K562 (cell line): Measurements from ENCODE around the gene SPEF1. TPM values are rescaled to one million over a fixed set of nuclear protein-coding genes. Genes with fewer than 3 reads are reported as not detected.

Experiments used
- ATF7 ChIP-seq: fragments of 450-650 bp; IDR thresholded peaks from 2 replicates; pipeline ENCODE4 v1.7.1; 2014; ENCODE audit warnings: mild to moderate bottlenecking, moderate library complexity
- BCL6 ChIP-seq: fragments of 250-450 bp; sonication (Bioruptor Pico); IDR thresholded peaks from 2 replicates; pipeline ENCODE4 v1.4.0; 2020
- CBX2 ChIP-seq: fragments of 200-600 bp; sonication (generic); IDR thresholded peaks from one replicate; pipeline ENCODE4 v1.6.1; 2012; ENCODE audit warnings: mild to moderate bottlenecking, low read length, inconsistent platforms; ENCODE audit not compliant: insufficient read depth, poor library complexity, severe bottlenecking
- COPS2 ChIP-seq: fragments of 450-650 bp; conservative IDR thresholded peaks from 2 replicates; pipeline ENCODE4 v1.6.1; 2016; ENCODE audit warnings: mild to moderate bottlenecking, moderate library complexity
- CXXC5 ChIP-seq: fragments of 250-450 bp; sonication (Bioruptor Pico); IDR thresholded peaks from 2 replicates; pipeline ENCODE4 v1.8.0; 2022; ENCODE audit warnings: inconsistent platforms, mild to moderate bottlenecking, moderate library complexity
- EHMT2 ChIP-seq: fragments of 450-650 bp; IDR thresholded peaks from 2 replicates; pipeline ENCODE4 v1.6.1; 2018; ENCODE audit warnings: antibody characterized with exemption
- ELF4 ChIP-seq: fragments of 450-650 bp; formaldehyde crosslinking; IDR thresholded peaks from 2 replicates; pipeline ENCODE4 v1.4.0; 2022; ENCODE audit warnings: missing genetic modification characterization
- EP400 ChIP-seq: fragments of 450-650 bp; IDR thresholded peaks from 2 replicates; pipeline ENCODE4 v1.6.1; 2017; ENCODE audit warnings: antibody characterized with exemption, mild to moderate bottlenecking, moderate library complexity
- FOSL1 ChIP-seq: fragments of 200-800 bp; sonication (Bioruptor generic); conservative IDR thresholded peaks from 2 replicates; pipeline ENCODE4 v1.6.1; 2016; ENCODE audit warnings: missing genetic modification characterization, missing compliant biosample characterization
- FOXK2 ChIP-seq, 2 experiments: fragments of 450-650 bp; IDR thresholded peaks in 1 of 2; conservative IDR thresholded peaks in 1 of 2; 2 replicates each; pipeline ENCODE4 v1.6.1; 2016; ENCODE audit warnings: low read depth in 2 of 2, mild to moderate bottlenecking in 1 of 2
- IRF2 ChIP-seq: sonication (generic); formaldehyde crosslinking; IDR thresholded peaks from 2 replicates; pipeline ENCODE4 v1.8.1; 2022; ENCODE audit warnings: mild to moderate bottlenecking, missing genetic modification reagents
- JUND ChIP-seq, 2 experiments: IDR thresholded peaks; 2 replicates in 1 of 2; 3 replicates in 1 of 2; pipeline ENCODE4 v1.6.1; 2011; ENCODE audit warnings: borderline replicate concordance in 2 of 2, low read depth in 2 of 2, low read length in 2 of 2, improper control_type of control experiment in 1 of 2, missing biosample characterization in 1 of 2, missing genetic modification characterization in 1 of 2, missing genetic modification reagents in 1 of 2
- L3MBTL2 ChIP-seq: fragments of 450-650 bp; IDR thresholded peaks from 2 replicates; pipeline ENCODE4 v1.6.1; 2016; ENCODE audit warnings: mild to moderate bottlenecking, moderate library complexity
- MEF2A ChIP-seq: IDR thresholded peaks from 2 replicates; pipeline ENCODE4 v1.6.1; 2011; ENCODE audit warnings: low read depth, mild to moderate bottlenecking, low read length, moderate library complexity; ENCODE audit not compliant: control insufficient read depth
- PYGO2 ChIP-seq: fragments of 450-650 bp; IDR thresholded peaks from 2 replicates; pipeline ENCODE4 v1.6.1; 2016; ENCODE audit warnings: mild to moderate bottlenecking, missing genetic modification characterization, moderate library complexity, missing compliant biosample characterization
- RBM14 ChIP-seq: fragments of 200-400 bp; formaldehyde crosslinking; IDR thresholded peaks from 2 replicates; pipeline ENCODE4 v1.6.1; 2018; ENCODE audit warnings: low read depth, mild to moderate bottlenecking, low read length, moderate library complexity, borderline replicate concordance; ENCODE audit not compliant: insufficient read depth
- SIN3A ChIP-seq, 2 experiments: fragments of 150-350 bp in 1 of 2; IDR thresholded peaks; 2 replicates each; pipeline ENCODE4 v1.6.1; 2011 to 2016; ENCODE audit warnings: borderline replicate concordance in 2 of 2, low read depth in 2 of 2, low read length in 2 of 2, mild to moderate bottlenecking in 2 of 2, moderate library complexity in 2 of 2; ENCODE audit not compliant: control insufficient read depth in 1 of 2
- YY1 ChIP-seq, 3 experiments: IDR thresholded peaks; 2 replicates each; pipeline ENCODE4 v1.6.1; 2011; ENCODE audit warnings: low read length in 2 of 3, mild to moderate bottlenecking in 2 of 3, moderate library complexity in 2 of 3, borderline replicate concordance in 1 of 3, control low read depth in 1 of 3, low read depth in 1 of 3; ENCODE audit not compliant: insufficient read depth in 3 of 3, insufficient replicate concordance in 2 of 3, control insufficient read depth in 1 of 3, insufficient read length in 1 of 3; ENCODE audit errors: extremely low read depth in 1 of 3
- ZFX ChIP-seq: sonication (generic); formaldehyde crosslinking; IDR thresholded peaks from 2 replicates; pipeline ENCODE4 v1.8.0; 2022; ENCODE audit warnings: mild to moderate bottlenecking, missing genetic modification reagents, moderate library complexity
- ZNF507 ChIP-seq: conservative IDR thresholded peaks from 2 replicates; pipeline ENCODE4 v1.6.1; 2017; ENCODE audit warnings: missing genetic modification characterization, missing compliant biosample characterization
- polyA plus RNA-seq, 8 experiments: library from polyadenylated mRNA; depleted of rRNA in 4 of 8; stranded (reverse) in 5 of 8; unstranded in 3 of 8; fragments of >200 nt; fragmentation: Nextera tagmentation in 2 of 8; fragmentation: Illumina TruSeq in 1 of 8; extraction: Ambion mirVana in 2 of 8; extraction: Trizol in 1 of 8; gene quantifications; 2 replicates each; pipeline versions ENCODE4 v1.2.1 to v1.2.3, GENCODE V29; 2011 to 2014; ENCODE audit warnings: inconsistent platforms in 1 of 8, missing spikeins in 1 of 8
- total RNA-seq, 7 experiments: library from RNA; depleted of rRNA in 6 of 7; stranded (reverse); fragments of >200 nt in 6 of 7; fragmentation: Illumina TruSeq in 2 of 7; extraction: Trizol in 2 of 7; gene quantifications; 2 replicates each; pipeline versions ENCODE4 v1.2.1 to v1.2.3, GENCODE V29; 2011 to 2021; ENCODE audit warnings: low replicate concordance in 1 of 7
- TF ChIP-seq, protein P1 (sequence below): fragments of 450-650 bp; formaldehyde crosslinking; IDR thresholded peaks from 2 replicates; pipeline ENCODE4 v1.4.0; 2020; ENCODE audit warnings: mild to moderate bottlenecking, moderate library complexity
- TF ChIP-seq, protein P2 (sequence below), 2 experiments: fragments of 450-650 bp in 1 of 2; sonication (generic) in 1 of 2; formaldehyde crosslinking in 1 of 2; IDR thresholded peaks in 1 of 2; conservative IDR thresholded peaks in 1 of 2; 2 replicates each; pipeline versions ENCODE4 v1.6.1 to v1.8.1; 2016 to 2023; ENCODE audit warnings: mild to moderate bottlenecking in 2 of 2, moderate library complexity in 2 of 2, inconsistent platforms in 1 of 2, missing genetic modification reagents in 1 of 2
- TF ChIP-seq, protein P3 (sequence below): fragments of 250-450 bp; sonication (Bioruptor Pico); IDR thresholded peaks from 2 replicates; pipeline ENCODE4 v1.5.0; 2021

The SPEF1 gene
- total and polyA plus RNA-seq, 9 of the 15 experiments (the other 6 are each of a cell fraction or from before 2014, with no cell fraction given): not detected

DNA sequence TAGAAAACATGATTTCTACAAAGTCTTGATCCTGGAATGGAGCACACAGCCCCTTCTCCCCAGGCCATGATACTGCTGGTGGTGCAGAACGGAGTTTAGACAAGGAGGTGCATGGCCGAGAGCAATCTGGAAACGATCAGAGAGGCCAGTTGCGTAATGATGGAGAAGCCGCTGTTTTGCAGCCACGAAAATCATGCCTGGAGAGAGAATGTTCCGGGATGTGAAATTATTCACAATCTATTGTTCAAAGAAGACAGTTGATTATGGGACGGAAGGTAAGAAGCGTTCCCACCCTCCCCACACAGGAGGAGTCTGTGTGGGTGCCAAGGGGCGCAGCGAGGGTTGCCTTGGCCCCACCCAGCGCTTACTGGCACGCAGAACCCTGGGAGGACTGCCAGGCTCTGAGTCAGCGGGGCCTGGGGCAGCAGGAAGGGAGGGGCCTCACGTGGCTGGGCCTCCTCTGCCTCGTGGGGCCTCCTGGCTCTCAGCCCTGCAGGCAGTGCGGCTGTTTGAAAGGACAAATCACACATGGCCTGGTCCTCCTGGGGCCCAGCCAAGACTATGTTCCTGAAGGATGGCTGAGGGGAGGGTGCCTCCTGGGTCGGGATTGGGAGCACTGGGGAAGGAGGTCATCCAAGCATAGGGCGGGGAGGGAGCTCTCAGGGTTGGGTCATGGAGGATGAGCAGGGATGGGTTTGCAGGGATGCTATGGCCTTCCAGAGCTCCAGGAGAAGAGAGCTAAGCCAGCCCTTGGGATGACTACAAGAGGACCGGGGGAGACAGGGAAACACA lies 30.4 kb upstream of the SPEF1 start (continued):
- TF ChIP-seq SIN3A (IDR thresholded peaks at IDR 0.05; ENCODE audit: borderline replicate concordance in 2 of 2, control insufficient read depth in 1 of 2, low read depth in 2 of 2, low read length in 2 of 2) (no peak), ZFX (CRISPR knock-in tag) (peak; percentile 70), L3MBTL2 (peak; percentile 84), YY1 (IDR thresholded peaks at IDR 0.05; ENCODE audit: borderline replicate concordance in 1 of 3, control insufficient read depth in 1 of 3, extremely low read depth in 1 of 3, insufficient read depth in 3 of 3, insufficient read length in 1 of 3, insufficient replicate concordance in 2 of 3, low read depth in 1 of 3, low read length in 2 of 3) (no peak), JUND (IDR thresholded peaks at IDR 0.05; ENCODE audit: borderline replicate concordance, low read depth, low read length) (peak; percentile 67; the same call in 1 of the 2 replicates), JUND (tag; IDR thresholded peaks at IDR 0.05; ENCODE audit: borderline replicate concordance, low read depth, low read length) (peak; percentile 66; the same call in 2 of the 3 replicates), CBX2 (no peak), FOXK2 (conservative IDR thresholded peaks at IDR 0.05 in 1 of 2, IDR thresholded peaks at IDR 0.05 in 1 of 2; ENCODE audit: low read depth in 2 of 2) (no peak), PYGO2 (no peak), ZNF507 (no peak), IRF2 (no peak), COPS2 (no peak), ATF7 (no peak), EP400 (peak; percentile 49; the same call in 1 of the 2 replicates), BCL6 (CRISPR knock-in tag) (no peak), EHMT2 (no peak), FOSL1 (peak; percentile 84), ELF4 (CRISPR knock-in tag) (no peak), MEF2A (no peak), RBM14 (no peak), CXXC5 (CRISPR knock-in tag) (peak; percentile 21; the same call in 1 of the 2 replicates)
- TF ChIP-seq, protein P1, sequence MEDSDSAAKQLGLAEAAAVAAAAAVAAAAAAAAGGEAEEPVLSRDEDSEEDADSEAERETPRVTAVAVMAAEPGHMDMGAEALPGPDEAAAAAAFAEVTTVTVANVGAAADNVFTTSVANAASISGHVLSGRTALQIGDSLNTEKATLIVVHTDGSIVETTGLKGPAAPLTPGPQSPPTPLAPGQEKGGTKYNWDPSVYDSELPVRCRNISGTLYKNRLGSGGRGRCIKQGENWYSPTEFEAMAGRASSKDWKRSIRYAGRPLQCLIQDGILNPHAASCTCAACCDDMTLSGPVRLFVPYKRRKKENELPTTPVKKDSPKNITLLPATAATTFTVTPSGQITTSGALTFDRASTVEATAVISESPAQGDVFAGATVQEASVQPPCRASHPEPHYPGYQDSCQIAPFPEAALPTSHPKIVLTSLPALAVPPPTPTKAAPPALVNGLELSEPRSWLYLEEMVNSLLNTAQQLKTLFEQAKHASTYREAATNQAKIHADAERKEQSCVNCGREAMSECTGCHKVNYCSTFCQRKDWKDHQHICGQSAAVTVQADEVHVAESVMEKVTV (CRISPR knock-in tag): no peak
- TF ChIP-seq, protein P2, sequence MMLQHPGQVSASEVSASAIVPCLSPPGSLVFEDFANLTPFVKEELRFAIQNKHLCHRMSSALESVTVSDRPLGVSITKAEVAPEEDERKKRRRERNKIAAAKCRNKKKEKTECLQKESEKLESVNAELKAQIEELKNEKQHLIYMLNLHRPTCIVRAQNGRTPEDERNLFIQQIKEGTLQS (IDR thresholded peaks at IDR 0.05): peak; percentile 71
- TF ChIP-seq, protein P2 (CRISPR knock-in tag; conservative IDR thresholded peaks at IDR 0.05): no peak
- TF ChIP-seq, protein P3, sequence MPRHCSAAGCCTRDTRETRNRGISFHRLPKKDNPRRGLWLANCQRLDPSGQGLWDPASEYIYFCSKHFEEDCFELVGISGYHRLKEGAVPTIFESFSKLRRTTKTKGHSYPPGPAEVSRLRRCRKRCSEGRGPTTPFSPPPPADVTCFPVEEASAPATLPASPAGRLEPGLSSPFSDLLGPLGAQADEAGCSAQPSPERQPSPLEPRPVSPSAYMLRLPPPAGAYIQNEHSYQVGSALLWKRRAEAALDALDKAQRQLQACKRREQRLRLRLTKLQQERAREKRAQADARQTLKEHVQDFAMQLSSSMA (CRISPR knock-in tag): no peak
